Lung (tissue), 12 donors: ENCODE measurements around the gene BLVRA. TPM values are rescaled to one million over a fixed set of nuclear protein-coding genes. Genes with fewer than 3 reads are reported as not detected.

Experiments used
- ATAC-seq: fragments of 200-7000 bp; cut with Tn5 transposase; one replicate; pipeline ENCODE4 v1.9.1; 2020; ENCODE audit warnings: moderate number of reproducible peaks; ENCODE audit not compliant: insufficient read depth, low FRiP score
- DNase-seq, 3 donors: peaks; one replicate each; pipeline ENCODE4 v3.0.0-alpha.2; 2013 to 2017
- H3K27ac ChIP-seq, 2 donors: one replicate each; pipeline ENCODE4 v1.5.1; 2013; ENCODE audit warnings: mild to moderate bottlenecking in 2 of 2, moderate library complexity in 2 of 2, control low read depth in 1 of 2, inconsistent platforms in 1 of 2, low read depth in 1 of 2, low read length in 1 of 2
- H3K27me3 ChIP-seq, 3 donors: one replicate each; pipeline ENCODE4 v1.5.1; 2013; ENCODE audit warnings: low read length in 2 of 3; ENCODE audit not compliant: control insufficient read depth in 3 of 3, insufficient read depth in 3 of 3
- H3K36me3 ChIP-seq, 4 donors: one replicate each; pipeline ENCODE4 v1.5.1; 2013; ENCODE audit warnings: low read length in 4 of 4, mild to moderate bottlenecking in 1 of 4, moderate library complexity in 1 of 4; ENCODE audit not compliant: control insufficient read depth in 4 of 4, insufficient read depth in 4 of 4
- H3K4me1 ChIP-seq, 5 donors: one replicate each; pipeline ENCODE4 v1.5.1; 2013; ENCODE audit warnings: low read length in 5 of 5, mild to moderate bottlenecking in 2 of 5, moderate library complexity in 1 of 5; ENCODE audit not compliant: control insufficient read depth in 5 of 5, insufficient read depth in 5 of 5
- H3K4me3 ChIP-seq: one replicate; pipeline ENCODE4 v1.5.1; 2013; ENCODE audit warnings: mild to moderate bottlenecking, control low read depth, moderate library complexity
- H3K9ac ChIP-seq, 2 donors: one replicate each; pipeline ENCODE4 v1.5.1; 2013; ENCODE audit warnings: low read length in 2 of 2, control low read depth in 1 of 2; ENCODE audit not compliant: insufficient read depth in 1 of 2
- H3K9me3 ChIP-seq, 4 donors: one replicate each; pipeline ENCODE4 v1.5.1; 2013; ENCODE audit warnings: low read length in 3 of 4, mild to moderate bottlenecking in 1 of 4, moderate library complexity in 1 of 4; ENCODE audit not compliant: control insufficient read depth in 4 of 4, insufficient read depth in 3 of 4
- WGBS, 2 donors: extraction: QIAGEN DNeasy Blood & Tissue Kit; methylation state at CpG; one replicate each; pipeline ENCODE4 v1.1.7; 2013; 5-methylcytosine and 5-hydroxymethylcytosine counted together
- polyA plus RNA-seq, 2 donors: library from polyadenylated mRNA; stranded (reverse); fragments of 200-250 nt; gene quantifications; one replicate each; pipeline ENCODE4 v1.2.1, GENCODE V29; 2013
- total RNA-seq, 2 donors: library from RNA; depleted of rRNA in 1 of 2; stranded (reverse); fragments of >200 nt in 1 of 2; gene quantifications; one replicate each; pipeline ENCODE4 v1.2.1, GENCODE V29; 2014 to 2021
- TF ChIP-seq, protein P1 (sequence below): IDR thresholded peaks from 2 replicates; pipeline ENCODE4 v1.5.1; 2012; ENCODE audit warnings: mild to moderate bottlenecking; ENCODE audit errors: control extremely low read depth, extremely low read depth
- donor health status: control.
- donor health status: control.
- donor health status: Bipolar disorder and iron deficiency.
- donor health status: healthy.
- donor health status: DM: yes; HTN: yes; CAD: no.

Gene BLVRA
- total and polyA plus RNA-seq, 4 donors: 25.9 to 143 (median 97.1) TPM

DNA sequence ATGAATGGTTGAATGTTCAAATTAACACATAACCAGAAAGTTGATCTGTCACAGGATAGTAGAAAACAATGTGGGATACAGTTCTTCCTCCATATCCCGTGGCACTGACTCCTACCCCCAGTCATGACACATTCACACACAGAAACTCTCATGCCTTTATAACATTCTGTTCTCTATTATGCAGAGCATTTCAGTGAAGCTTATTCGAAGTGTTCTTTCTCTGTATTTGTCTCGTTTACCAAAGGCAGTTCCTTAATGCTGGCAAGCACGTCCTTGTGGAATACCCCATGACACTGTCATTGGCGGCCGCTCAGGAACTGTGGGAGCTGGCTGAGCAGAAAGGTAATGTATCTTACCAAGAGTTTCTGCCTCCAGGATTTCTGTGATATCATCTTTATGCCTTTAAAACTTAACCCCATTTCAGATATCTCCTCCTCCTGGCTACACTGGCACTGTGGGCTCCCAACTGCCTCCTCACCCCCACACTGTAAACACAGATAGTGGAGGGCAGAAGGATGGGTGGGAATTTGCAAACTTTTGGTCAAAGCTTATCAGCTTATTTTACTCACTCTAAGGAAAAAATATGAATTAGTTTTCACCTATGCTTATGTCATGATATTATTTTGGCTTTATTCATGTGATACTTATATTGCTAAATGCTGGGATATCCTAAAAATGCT lies 34.1 kb downstream of the BLVRA start:
- Histone ChIP-seq H3K27ac (no peak overlapping the region), H3K9ac (no peak overlapping the region), H3K27me3 (no peaks in the 10 kb centered on the region), H3K9me3 (no peaks in the 10 kb centered on the region), H3K4me3 (no peak overlapping the region), H3K36me3 (peaks cover 22 to 31% (median 24%) of the 10 kb centered on the region in 4 donors), H3K4me1 (peaks cover 0 to 5% (median 0%) of the 10 kb centered on the region in 5 donors)
- TF ChIP-seq, protein P1, sequence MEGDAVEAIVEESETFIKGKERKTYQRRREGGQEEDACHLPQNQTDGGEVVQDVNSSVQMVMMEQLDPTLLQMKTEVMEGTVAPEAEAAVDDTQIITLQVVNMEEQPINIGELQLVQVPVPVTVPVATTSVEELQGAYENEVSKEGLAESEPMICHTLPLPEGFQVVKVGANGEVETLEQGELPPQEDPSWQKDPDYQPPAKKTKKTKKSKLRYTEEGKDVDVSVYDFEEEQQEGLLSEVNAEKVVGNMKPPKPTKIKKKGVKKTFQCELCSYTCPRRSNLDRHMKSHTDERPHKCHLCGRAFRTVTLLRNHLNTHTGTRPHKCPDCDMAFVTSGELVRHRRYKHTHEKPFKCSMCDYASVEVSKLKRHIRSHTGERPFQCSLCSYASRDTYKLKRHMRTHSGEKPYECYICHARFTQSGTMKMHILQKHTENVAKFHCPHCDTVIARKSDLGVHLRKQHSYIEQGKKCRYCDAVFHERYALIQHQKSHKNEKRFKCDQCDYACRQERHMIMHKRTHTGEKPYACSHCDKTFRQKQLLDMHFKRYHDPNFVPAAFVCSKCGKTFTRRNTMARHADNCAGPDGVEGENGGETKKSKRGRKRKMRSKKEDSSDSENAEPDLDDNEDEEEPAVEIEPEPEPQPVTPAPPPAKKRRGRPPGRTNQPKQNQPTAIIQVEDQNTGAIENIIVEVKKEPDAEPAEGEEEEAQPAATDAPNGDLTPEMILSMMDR: no peak
- no peak for DNase-seq
- no peak for ATAC-seq
- WGBS, 2 donors: 90 to 96% methylated on average over 6 of the region's 6 CpGs

DNA sequence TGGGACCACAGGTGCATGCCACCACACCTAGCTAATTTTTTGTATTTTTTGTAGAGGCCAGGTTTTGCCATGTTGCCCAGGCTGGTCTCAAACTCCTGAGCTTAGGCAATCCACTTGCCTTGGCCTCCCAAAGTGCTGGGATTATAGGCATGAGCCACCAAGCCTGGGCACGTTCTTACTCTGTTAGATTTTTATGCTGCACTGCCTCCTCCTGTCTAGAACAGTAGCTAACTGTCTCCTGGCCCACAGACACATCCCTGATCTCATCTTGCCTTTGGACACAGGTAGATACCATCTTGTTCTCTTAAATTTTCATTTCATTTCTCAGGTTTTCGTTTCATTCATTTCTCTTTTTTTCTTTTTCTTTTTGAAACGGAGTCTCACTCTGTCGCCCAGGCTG lies 41.1 kb downstream of the BLVRA start:
- Histone ChIP-seq H3K4me3 (no peak overlapping the region), H3K4me1 (no peaks in the 10 kb centered on the region), H3K27me3 (no peaks in the 10 kb centered on the region), H3K27ac (no peak overlapping the region), H3K9me3 (no peaks in the 10 kb centered on the region), H3K9ac (no peak overlapping the region), H3K36me3 (peaks cover 12 to 27% (median 14%) of the 10 kb centered on the region in 4 donors)
- ATAC-seq (no peak), DNase-seq (no peak)
- TF ChIP-seq, protein P1: no peak
- WGBS, 2 donors: 85 to 88% methylated on average over 4 of the region's 4 CpGs

DNA sequence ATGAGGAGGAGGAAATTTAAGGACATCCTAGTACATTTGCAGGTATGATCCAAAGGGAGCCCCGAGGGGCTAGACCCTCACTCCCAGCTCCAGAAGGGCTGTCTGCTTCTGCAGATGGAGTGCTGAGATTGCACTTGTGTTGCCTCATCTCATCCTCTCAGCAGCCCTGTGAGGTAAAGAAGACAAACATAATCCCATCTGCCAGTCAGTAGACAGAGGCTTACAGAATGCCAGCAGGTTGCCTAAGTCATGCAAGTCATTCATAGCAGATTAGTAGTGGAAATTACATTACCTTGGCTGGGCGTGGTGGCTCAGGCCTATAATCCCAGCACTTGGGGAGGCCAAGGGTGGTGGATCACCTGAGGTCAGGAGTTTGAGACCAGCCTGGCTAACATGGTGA lies 45.4 kb downstream of the BLVRA start:
- ATAC-seq (no peak), DNase-seq (no peak)
- Histone ChIP-seq H3K36me3 (peaks cover 7 to 43% (median 24%) of the 10 kb centered on the region in 4 donors), H3K27ac (no peak overlapping the region), H3K27me3 (no peaks in the 10 kb centered on the region), H3K4me3 (no peak overlapping the region), H3K9me3 (peaks cover 0 to 1% (median 0%) of the 10 kb centered on the region in 4 donors), H3K9ac (no peak overlapping the region), H3K4me1 (no peaks in the 10 kb centered on the region)
- WGBS, 2 donors: 88 to 90% methylated on average over 2 of the region's 2 CpGs
- TF ChIP-seq, protein P1: no peak
